Measurements from ENCODE around the gene RPTOR. TPM values are rescaled to one million over a fixed set of nuclear protein-coding genes. Genes with fewer than 3 reads are reported as not detected.

Gene RPTOR
- total RNA-seq, 2 experiments from 2014 or later, result 53.1 to 54.0 TPM

- Mint-ChIP-seq H3K36me3 (ENCODE audit: low read depth) (peaks cover 34% of the 10 kb centered on the region), H3K4me1 (ENCODE audit: low read depth) (peaks cover 62% of the 10 kb centered on the region), H3K4me3 (peak overlapping the region; percentile 23), H3K27ac (peak overlapping the region; percentile 78), H3K9me3 (ENCODE audit: insufficient read depth) (no peaks in the 10 kb centered on the region), H3K27me3 (ENCODE audit: low read depth) (no peaks in the 10 kb centered on the region)
- ATAC-seq, result no peak
- POLR2A ChIA-PET, result no interaction called here
- no peak for DNase-seq
- CTCF ChIA-PET, result interaction anchor here (1.1 to 1.2 kb wide), 2 partner anchors 14 to 177 kb away, joined by 3 to 4 read pairs; no protein-coding TSS in a partner anchor
These were observed 178.0 kb downstream of the RPTOR start for GRCh38 chr17:80722661-80723060.

GRCh38 chr17:80724775-80725266 lies 180.2 kb downstream of the RPTOR start:
- Mint-ChIP-seq H3K36me3 (ENCODE audit: low read depth) (peaks cover 36% of the 10 kb centered on the region), H3K4me3 (no peak overlapping the region), H3K27ac (peak overlapping the region; percentile 12), H3K4me1 (ENCODE audit: low read depth) (peaks cover 63% of the 10 kb centered on the region), H3K27me3 (ENCODE audit: low read depth) (no peaks in the 10 kb centered on the region), H3K9me3 (ENCODE audit: insufficient read depth) (no peaks in the 10 kb centered on the region)
- no peak for DNase-seq
- CTCF ChIA-PET, result no interaction called here
- ATAC-seq, result no peak
- POLR2A ChIA-PET, result no interaction called here

GRCh38 chr17:80725517-80725916 lies 180.9 kb downstream of the RPTOR start:
- no peak overlapping the region for H3K4me3 Mint-ChIP-seq
- no peak for DNase-seq
- no peaks in the 10 kb centered on the region for H3K27me3 Mint-ChIP-seq (ENCODE audit: low read depth)
- ATAC-seq, result no peak
- ChIA-PET POLR2A (no interaction called here), CTCF (no interaction called here)
- H3K27ac Mint-ChIP-seq, result peak overlapping the region; percentile 12
- H3K9me3 Mint-ChIP-seq (ENCODE audit: insufficient read depth), result no peaks in the 10 kb centered on the region
- H3K36me3 Mint-ChIP-seq (ENCODE audit: low read depth), result peaks cover 37% of the 10 kb centered on the region
- peaks cover 64% of the 10 kb centered on the region for H3K4me1 Mint-ChIP-seq (ENCODE audit: low read depth)

- Mint-ChIP-seq H3K27me3 (ENCODE audit: low read depth) (no peaks in the 10 kb centered on the region), H3K4me3 (no peak overlapping the region)
- POLR2A ChIA-PET, result no interaction called here
These were observed 182.1 kb downstream of the RPTOR start for GRCh38 chr17:80726558-80727408.

GRCh38 chr17:80727409-80727755 lies 182.7 kb downstream of the RPTOR start:
- H3K4me1 Mint-ChIP-seq (ENCODE audit: low read depth), result peaks cover 63% of the 10 kb centered on the region
- H3K4me3 Mint-ChIP-seq, result no peak overlapping the region
- POLR2A ChIA-PET, result no interaction called here

More at GRCh38 chr17:80726558-80727408, 182.1 kb downstream of the RPTOR start:
- no peak for ATAC-seq
- CTCF ChIA-PET, result no interaction called here
- Mint-ChIP-seq H3K36me3 (ENCODE audit: low read depth) (peaks cover 39% of the 10 kb centered on the region), H3K4me1 (ENCODE audit: low read depth) (peaks cover 62% of the 10 kb centered on the region), H3K27ac (peak overlapping the region; percentile 16), H3K9me3 (ENCODE audit: insufficient read depth) (no peaks in the 10 kb centered on the region)
- DNase-seq, result no peak

GRCh38 chr17:80729016-80729415 lies 184.4 kb downstream of the RPTOR start:
- Mint-ChIP-seq H3K27me3 (ENCODE audit: low read depth) (no peaks in the 10 kb centered on the region), H3K27ac (no peak overlapping the region), H3K4me1 (ENCODE audit: low read depth) (peaks cover 61% of the 10 kb centered on the region), H3K9me3 (ENCODE audit: insufficient read depth) (no peaks in the 10 kb centered on the region), H3K36me3 (ENCODE audit: low read depth) (peaks cover 44% of the 10 kb centered on the region), H3K4me3 (no peak overlapping the region)
- CTCF ChIA-PET, result no interaction called here
- DNase-seq (no peak), ATAC-seq (no peak)
- POLR2A ChIA-PET, result no interaction called here

More at GRCh38 chr17:80727409-80727755, 182.7 kb downstream of the RPTOR start:
- Mint-ChIP-seq H3K36me3 (ENCODE audit: low read depth) (peaks cover 44% of the 10 kb centered on the region), H3K9me3 (ENCODE audit: insufficient read depth) (no peaks in the 10 kb centered on the region), H3K27me3 (ENCODE audit: low read depth) (no peaks in the 10 kb centered on the region), H3K27ac (no peak overlapping the region)
- CTCF ChIA-PET, result no interaction called here
- no peak for ATAC-seq
- DNase-seq, result no peak

GRCh38 chr17:80729761-80730160 lies 185.1 kb downstream of the RPTOR start:
- CTCF ChIA-PET, result interaction anchor here (1.4 to 2.1 kb wide), 3 partner anchors 13 to 162 kb away, joined by 4 read pairs; no protein-coding TSS in a partner anchor
- no peaks in the 10 kb centered on the region for H3K9me3 Mint-ChIP-seq (ENCODE audit: insufficient read depth)
- no peak for ATAC-seq
- no peak for DNase-seq
- peaks cover 68% of the 10 kb centered on the region for H3K4me1 Mint-ChIP-seq (ENCODE audit: low read depth)
- H3K27me3 Mint-ChIP-seq (ENCODE audit: low read depth), result no peaks in the 10 kb centered on the region
- H3K27ac Mint-ChIP-seq, result peak overlapping the region; percentile 36
- POLR2A ChIA-PET, result no interaction called here
- H3K4me3 Mint-ChIP-seq, result no peak overlapping the region
- peaks cover 46% of the 10 kb centered on the region for H3K36me3 Mint-ChIP-seq (ENCODE audit: low read depth)

- no peak for ATAC-seq
- ChIA-PET POLR2A (interaction anchor here (0.6 to 1.1 kb wide), 5 partner anchors 9 to 304 kb away, joined by 3 to 6 read pairs (median 3); no protein-coding TSS in a partner anchor), CTCF (interaction anchor here (0.6 to 2.1 kb wide), 12 partner anchors 9 to 168 kb away, joined by 3 to 6 read pairs (median 4); no protein-coding TSS in a partner anchor)
- Mint-ChIP-seq H3K4me3 (peak overlapping the region; percentile 65), H3K27ac (peak overlapping the region; percentile 93), H3K27me3 (ENCODE audit: low read depth) (no peaks in the 10 kb centered on the region), H3K36me3 (ENCODE audit: low read depth) (peaks cover 40% of the 10 kb centered on the region), H3K4me1 (ENCODE audit: low read depth) (peaks cover 67% of the 10 kb centered on the region), H3K9me3 (ENCODE audit: insufficient read depth) (no peaks in the 10 kb centered on the region)
- no peak for DNase-seq
These were observed 186.1 kb downstream of the RPTOR start for GRCh38 chr17:80730739-80731138.

GRCh38 chr17:80731323-80731722 lies 186.7 kb downstream of the RPTOR start:
- ChIA-PET POLR2A (interaction anchor here (0.6 to 1.1 kb wide), 4 partner anchors 8 to 304 kb away, joined by 3 to 6 read pairs (median 4); no protein-coding TSS in a partner anchor), CTCF (interaction anchor here (0.6 to 2.1 kb wide), 12 partner anchors 9 to 168 kb away, joined by 3 to 6 read pairs (median 4); no protein-coding TSS in a partner anchor)
- Mint-ChIP-seq H3K36me3 (ENCODE audit: low read depth) (peaks cover 41% of the 10 kb centered on the region), H3K27ac (peak overlapping the region; percentile 93), H3K9me3 (ENCODE audit: insufficient read depth) (no peaks in the 10 kb centered on the region), H3K4me3 (peak overlapping the region; percentile 65), H3K27me3 (ENCODE audit: low read depth) (no peaks in the 10 kb centered on the region), H3K4me1 (ENCODE audit: low read depth) (peaks cover 71% of the 10 kb centered on the region)
- ATAC-seq (peak; percentile 70), DNase-seq (peak; percentile 42)

- no peak overlapping the region for H3K27ac Mint-ChIP-seq
- CTCF ChIA-PET, result interaction anchor here (0.8 to 2.2 kb wide), 5 partner anchors 11 to 157 kb away, joined by 3 to 6 read pairs (median 3); no protein-coding TSS in a partner anchor
- DNase-seq, result no peak
These were observed 187.6 kb downstream of the RPTOR start for GRCh38 chr17:80732268-80732667.

GRCh38 chr17:80737106-80738019 lies 192.7 kb downstream of the RPTOR start:
- H3K27ac Mint-ChIP-seq, result peak overlapping the region; percentile 94
- ATAC-seq, result no peak
- ChIA-PET CTCF (interaction anchor here (0.8 to 1.1 kb wide), 2 partner anchors 15 to 33 kb away, joined by 3 read pairs; no protein-coding TSS in a partner anchor), POLR2A (interaction anchor here (0.5 to 2.0 kb wide), 2 partner anchors 93 to 282 kb away, joined by 3 to 4 read pairs; no protein-coding TSS in a partner anchor)
- H3K4me1 Mint-ChIP-seq (ENCODE audit: low read depth), result peaks cover 86% of the 10 kb centered on the region
- no peaks in the 10 kb centered on the region for H3K9me3 Mint-ChIP-seq (ENCODE audit: insufficient read depth)
- H3K36me3 Mint-ChIP-seq (ENCODE audit: low read depth), result peaks cover 55% of the 10 kb centered on the region
- no peak overlapping the region for H3K4me3 Mint-ChIP-seq
- H3K27me3 Mint-ChIP-seq (ENCODE audit: low read depth), result no peaks in the 10 kb centered on the region
- DNase-seq, result no peak

More at GRCh38 chr17:80732268-80732667, 187.6 kb downstream of the RPTOR start:
- H3K36me3 Mint-ChIP-seq (ENCODE audit: low read depth), result peaks cover 36% of the 10 kb centered on the region
- POLR2A ChIA-PET, result interaction anchor here (1.4 kb wide), 1 partner anchor 29 kb away, joined by 6 read pairs; no protein-coding TSS in a partner anchor
- H3K27me3 Mint-ChIP-seq (ENCODE audit: low read depth), result no peaks in the 10 kb centered on the region
- no peaks in the 10 kb centered on the region for H3K9me3 Mint-ChIP-seq (ENCODE audit: insufficient read depth)
- no peak overlapping the region for H3K4me3 Mint-ChIP-seq
- H3K4me1 Mint-ChIP-seq (ENCODE audit: low read depth), result peaks cover 76% of the 10 kb centered on the region
- no peak for ATAC-seq

Measured in activated CD8-positive, alpha-beta T cell treated with anti-CD3 and anti-CD28 coated beads, Interleukin-2, amount 10 ng/mL, durations not matched to agents 7 days and 5 days (primary cell).